GM23338 (cell line): Measurements from ENCODE around the gene CD7. TPM values are rescaled to one million over a fixed set of nuclear protein-coding genes. Genes with fewer than 3 reads are reported as not detected.

Experiments
- ATAC-seq: fragments of 200-7000 bp; cut with Tn5 transposase; 3 replicates; pipeline ENCODE4 v1.9.1; 2020
- DNase-seq: peaks from one replicate; pipeline ENCODE4 v3.0.0-alpha.2; 2015; ENCODE audit warnings: low spot score
- H2AFZ ChIP-seq: fragments of 200-600 bp; sonication (generic); 2 replicates; pipeline ENCODE4 v1.8.0; 2016; ENCODE audit warnings: antibody characterized with exemption, mild to moderate bottlenecking, moderate library complexity
- H3F3A ChIP-seq: fragments of 200-600 bp; sonication (generic); replicated peaks from 2 replicates; pipeline ENCODE4 v1.8.0; 2017; ENCODE audit warnings: antibody characterized with exemption, mixed run types, low read depth
- H3K27ac ChIP-seq: fragments of 200-600 bp; sonication (generic); 2 replicates; pipeline ENCODE4 v1.6.1; 2016; ENCODE audit warnings: low read depth
- H3K27me3 ChIP-seq: fragments of 200-600 bp; sonication (generic); 2 replicates; pipeline ENCODE4 v1.8.0; 2016; ENCODE audit warnings: mild to moderate bottlenecking, mixed run types, moderate library complexity; ENCODE audit not compliant: insufficient read depth
- H3K36me3 ChIP-seq: fragments of 200-600 bp; sonication (generic); 2 replicates; pipeline ENCODE4 v1.8.0; 2016; ENCODE audit warnings: mild to moderate bottlenecking; ENCODE audit not compliant: insufficient read depth
- H3K4me1 ChIP-seq: fragments of 200-600 bp; sonication (generic); 2 replicates; pipeline ENCODE4 v1.8.0; 2016; ENCODE audit warnings: mild to moderate bottlenecking, moderate library complexity; ENCODE audit not compliant: insufficient read depth
- H3K4me2 ChIP-seq: fragments of 200-600 bp; sonication (generic); 2 replicates; pipeline ENCODE4 v1.7.1; 2017; ENCODE audit warnings: mixed run types
- H3K4me3 ChIP-seq: fragments of 200-600 bp; sonication (generic); 2 replicates; pipeline ENCODE4 v1.6.1; 2016; ENCODE audit warnings: mixed run types
- H3K79me2 ChIP-seq: fragments of 200-600 bp; sonication (generic); replicated peaks from 2 replicates; pipeline ENCODE4 v1.8.0; 2017; ENCODE audit warnings: mild to moderate bottlenecking; ENCODE audit not compliant: insufficient read depth
- H3K9me2 ChIP-seq: fragments of 200-600 bp; sonication (generic); 2 replicates; pipeline ENCODE4 v1.8.0; 2017; ENCODE audit not compliant: insufficient read depth
- H4K20me1 ChIP-seq: fragments of 200-600 bp; sonication (generic); replicated peaks from 2 replicates; pipeline ENCODE4 v1.8.0; 2017; ENCODE audit warnings: mild to moderate bottlenecking; ENCODE audit not compliant: insufficient read depth
- H3K27ac Mint-ChIP-seq: 2 replicates; pipeline ENCODE4 v1.8.0; 2020; ENCODE audit warnings: inconsistent platforms, mild to moderate bottlenecking, moderate library complexity, mixed read lengths
- H3K27me3 Mint-ChIP-seq: 3 replicates; pipeline ENCODE4 v1.8.0; 2022; ENCODE audit warnings: low read depth, mild to moderate bottlenecking, moderate library complexity, mixed read lengths, inconsistent platforms; ENCODE audit not compliant: insufficient read depth, poor library complexity
- H3K36me3 Mint-ChIP-seq: 3 replicates; pipeline ENCODE4 v1.8.0; 2021; ENCODE audit warnings: low read depth, mild to moderate bottlenecking, inconsistent platforms, moderate library complexity, mixed read lengths
- H3K4me1 Mint-ChIP-seq: 3 replicates; pipeline ENCODE4 v1.8.0; 2020; ENCODE audit warnings: mild to moderate bottlenecking, inconsistent platforms, mixed read lengths
- H3K4me3 Mint-ChIP-seq: 3 replicates; pipeline ENCODE4 v1.8.0; 2021; ENCODE audit warnings: moderate library complexity, mild to moderate bottlenecking, inconsistent platforms, mixed read lengths
- H3K9me3 Mint-ChIP-seq: 3 replicates; pipeline ENCODE4 v1.8.0; 2020; ENCODE audit warnings: moderate library complexity, mild to moderate bottlenecking, inconsistent platforms, mixed read lengths
- CREB1 ChIP-seq: fragments of 250-450 bp; sonication (Bioruptor Pico); IDR thresholded peaks from 2 replicates; pipeline ENCODE4 v1.5.0; 2020; ENCODE audit warnings: low read depth, mild to moderate bottlenecking, moderate library complexity
- CTCF ChIP-seq, 2 experiments: fragments of 200-600 bp in 1 of 2; sonication (generic) in 1 of 2; conservative IDR thresholded peaks; 2 replicates each; pipeline versions ENCODE4 v1.5.1 to v1.6.1; 2016 to 2017; ENCODE audit warnings: antibody characterized with exemption in 2 of 2, low read depth in 2 of 2, mild to moderate bottlenecking in 2 of 2, moderate library complexity in 1 of 2
- ETS1 ChIP-seq: IDR thresholded peaks from 2 replicates; pipeline ENCODE4 v1.6.1; 2016; ENCODE audit warnings: antibody characterized with exemption
- EZH2 ChIP-seq: fragments of 200-600 bp; sonication (generic); IDR thresholded peaks from one replicate; pipeline ENCODE4 v1.8.0; 2017; ENCODE audit warnings: antibody characterized with exemption, mild to moderate bottlenecking, low read depth; ENCODE audit not compliant: unreplicated experiment
- EZH2phosphoT487 ChIP-seq: fragments of 200-600 bp; sonication (generic); IDR thresholded peaks from one replicate; pipeline ENCODE4 v1.8.1; 2018; ENCODE audit warnings: antibody characterized with exemption; ENCODE audit not compliant: unreplicated experiment
- JUNB ChIP-seq: IDR thresholded peaks from one replicate; pipeline ENCODE4 v1.6.1; 2016; ENCODE audit warnings: antibody characterized with exemption; ENCODE audit not compliant: unreplicated experiment
- NANOG ChIP-seq: IDR thresholded peaks from 2 replicates; pipeline ENCODE4 v1.6.1; 2016; ENCODE audit warnings: antibody characterized with exemption, borderline replicate concordance
- POLR2AphosphoS5 ChIP-seq: IDR thresholded peaks from 2 replicates; pipeline ENCODE4 v1.6.1; 2016; ENCODE audit warnings: antibody characterized with exemption, low read depth
- REST ChIP-seq: IDR thresholded peaks from one replicate; pipeline ENCODE4 v1.6.1; 2018; ENCODE audit warnings: antibody characterized with exemption; ENCODE audit not compliant: unreplicated experiment
- STAT1 ChIP-seq: IDR thresholded peaks from one replicate; pipeline ENCODE4 v1.6.1; 2016; ENCODE audit warnings: antibody characterized with exemption; ENCODE audit not compliant: unreplicated experiment
- ZNF114 ChIP-seq: fragments of 250-450 bp; sonication (Bioruptor Pico); IDR thresholded peaks from 2 replicates; pipeline ENCODE4 v1.5.0; 2020; ENCODE audit warnings: mild to moderate bottlenecking, moderate library complexity
- ZNF331 ChIP-seq: fragments of 250-450 bp; sonication (Bioruptor Pico); IDR thresholded peaks from 2 replicates; pipeline ENCODE4 v1.5.0; 2020; ENCODE audit warnings: low read depth, mild to moderate bottlenecking, moderate library complexity
- ZNF462 ChIP-seq: fragments of 250-450 bp; sonication (Bioruptor Pico); IDR thresholded peaks from 2 replicates; pipeline ENCODE4 v1.5.0; 2020; ENCODE audit warnings: mild to moderate bottlenecking, moderate library complexity
- polyA plus RNA-seq: library from polyadenylated mRNA; unstranded; fragments of >200 nt; fragmentation: Nextera tagmentation; extraction: Ambion mirVana; gene quantifications from 2 replicates; pipeline ENCODE4 v1.2.1, GENCODE V29; 2016
- total RNA-seq: library from RNA; depleted of rRNA; stranded (reverse); fragments of >200 nt; shearing (Covaris generic); gene quantifications from 2 replicates; pipeline ENCODE4 v1.2.3, GENCODE V29; 2014

The CD7 gene
- total and polyA plus RNA-seq, 2 experiments from 2014 or later, result 0.42 to 0.44 TPM

- Histone ChIP-seq H3F3A (peaks cover 14% of the 10 kb centered on the region), H3K9me2 (no peaks in the 10 kb centered on the region), H3K4me2 (no peak overlapping the region), H3K79me2 (no peaks in the 10 kb centered on the region), H4K20me1 (no peaks in the 10 kb centered on the region), H3K4me3 (no peak overlapping the region), H3K27me3 (no peaks in the 10 kb centered on the region), H3K36me3 (no peaks in the 10 kb centered on the region), H3K4me1 (no peaks in the 10 kb centered on the region), H2AFZ (no peak overlapping the region), H3K27ac (no peak overlapping the region)
- TF ChIP-seq REST (no peak), EZH2 (no peak), EZH2phosphoT487 (no peak), JUNB (no peak), POLR2AphosphoS5 (no peak), NANOG (no peak), STAT1 (no peak), ZNF462 (CRISPR knock-in tag) (no peak), ZNF114 (CRISPR knock-in tag) (no peak), ZNF331 (no peak), CTCF (conservative IDR thresholded peaks at IDR 0.05; ENCODE audit: low read depth in 2 of 2) (no peak), CREB1 (CRISPR knock-in tag) (no peak), ETS1 (no peak)
- Mint-ChIP-seq H3K27ac (no peak overlapping the region), H3K4me3 (no peak overlapping the region), H3K9me3 (no peaks in the 10 kb centered on the region), H3K27me3 (peaks cover 11% of the 10 kb centered on the region), H3K36me3 (no peaks in the 10 kb centered on the region), H3K4me1 (peaks cover 13% of the 10 kb centered on the region)
- DNase-seq (no peak), ATAC-seq (no peak)
Observed at GRCh38 chr17:82322526-82323453, 5.4 kb upstream of the CD7 start.
